Liver (tissue), 9 donors: ENCODE results near the gene GIT2. TPM values are rescaled to one million over a fixed set of nuclear protein-coding genes. Genes with fewer than 3 reads are reported as not detected.

ENCODE experiments used
- DNase-seq: peaks from one replicate; pipeline ENCODE4 v3.0.0-alpha.2; 2017; ENCODE audit warnings: low spot score
- H3K27ac ChIP-seq, 2 donors: one replicate each; pipeline ENCODE4 v1.7.0; 2013; ENCODE audit warnings: inconsistent platforms in 2 of 2, low read length in 2 of 2, control low read depth in 1 of 2, low read depth in 1 of 2, mild to moderate bottlenecking in 1 of 2
- H3K27me3 ChIP-seq, 4 donors: one replicate each; pipeline versions ENCODE4 v1.6.1 to v1.7.0; 2013; ENCODE audit warnings: low read length in 3 of 4, inconsistent platforms in 1 of 4, mild to moderate bottlenecking in 1 of 4, moderate library complexity in 1 of 4; ENCODE audit not compliant: control insufficient read depth in 4 of 4, insufficient read depth in 4 of 4
- H3K36me3 ChIP-seq, 4 donors: one replicate each; pipeline versions ENCODE4 v1.6.1 to v1.7.0; 2013; ENCODE audit warnings: low read length in 3 of 4, mild to moderate bottlenecking in 3 of 4, low read depth in 1 of 4, moderate library complexity in 1 of 4; ENCODE audit not compliant: control insufficient read depth in 4 of 4, insufficient read depth in 3 of 4
- H3K4me1 ChIP-seq, 4 donors: one replicate each; pipeline versions ENCODE4 v1.6.1 to v1.7.0; 2013; ENCODE audit warnings: low read length in 3 of 4, mild to moderate bottlenecking in 3 of 4, moderate library complexity in 1 of 4; ENCODE audit not compliant: control insufficient read depth in 4 of 4, insufficient read depth in 4 of 4
- H3K4me3 ChIP-seq, 3 donors: one replicate each; pipeline versions ENCODE4 v1.6.1 to v1.7.0; 2013; ENCODE audit warnings: low read length in 3 of 3, control low read depth in 1 of 3, low read depth in 1 of 3, mild to moderate bottlenecking in 1 of 3
- H3K9ac ChIP-seq, 2 donors: one replicate each; pipeline ENCODE4 v1.7.0; 2013; ENCODE audit warnings: low read length in 2 of 2, mild to moderate bottlenecking in 2 of 2, moderate library complexity in 2 of 2, control low read depth in 1 of 2, low read depth in 1 of 2
- H3K9me3 ChIP-seq, 4 donors: one replicate each; pipeline versions ENCODE4 v1.6.1 to v1.7.0; 2013; ENCODE audit warnings: low read length in 3 of 4; ENCODE audit not compliant: control insufficient read depth in 4 of 4
- ATF3 ChIP-seq: IDR thresholded peaks from 2 replicates; pipeline ENCODE4 v1.6.1; 2016; ENCODE audit warnings: antibody characterized with exemption
- EGR1 ChIP-seq, 2 donors: IDR thresholded peaks; 2 replicates each; pipeline ENCODE4 v1.6.1; 2016 to 2018; ENCODE audit warnings: antibody characterized with exemption in 2 of 2, low read depth in 2 of 2
- HNF4A ChIP-seq, 2 donors: conservative IDR thresholded peaks; 2 replicates each; pipeline ENCODE4 v1.6.1; 2016; ENCODE audit warnings: antibody characterized with exemption in 2 of 2, mild to moderate bottlenecking in 2 of 2
- HNF4G ChIP-seq: IDR thresholded peaks from 2 replicates; pipeline ENCODE4 v1.6.1; 2016; ENCODE audit warnings: antibody characterized with exemption
- NR2F2 ChIP-seq: IDR thresholded peaks from 2 replicates; pipeline ENCODE4 v1.6.1; 2016; ENCODE audit warnings: antibody characterized with exemption
- RAD21 ChIP-seq, 2 donors: IDR thresholded peaks; 2 replicates each; pipeline ENCODE4 v1.6.1; 2016; ENCODE audit warnings: antibody characterized with exemption in 2 of 2, mild to moderate bottlenecking in 2 of 2
- REST ChIP-seq: IDR thresholded peaks from 2 replicates; pipeline ENCODE4 v1.6.1; 2016; ENCODE audit warnings: antibody characterized with exemption, mild to moderate bottlenecking
- RXRA ChIP-seq, 2 donors: IDR thresholded peaks; 2 replicates each; pipeline ENCODE4 v1.6.1; 2017 to 2018; ENCODE audit warnings: antibody characterized with exemption in 2 of 2, mild to moderate bottlenecking in 1 of 2
- SP1 ChIP-seq: IDR thresholded peaks from 2 replicates; pipeline ENCODE4 v1.6.1; 2018; ENCODE audit warnings: antibody characterized with exemption, mild to moderate bottlenecking
- YY1 ChIP-seq: IDR thresholded peaks from 2 replicates; pipeline ENCODE4 v1.6.1; 2016; ENCODE audit warnings: antibody characterized with exemption, mild to moderate bottlenecking
- WGBS: extraction: QIAGEN DNeasy Blood & Tissue Kit; methylation state at CpG from one replicate; pipeline ENCODE4 v1.1.7; 2013; 5-methylcytosine and 5-hydroxymethylcytosine counted together
- polyA plus RNA-seq, 2 donors: library from polyadenylated mRNA; stranded (reverse) in 1 of 2; unstranded in 1 of 2; fragments of 200-250 nt in 1 of 2; fragments of >200 nt in 1 of 2; fragmentation: Nextera tagmentation in 1 of 2; extraction: Ambion mirVana in 1 of 2; gene quantifications; one replicate each; pipeline versions ENCODE4 v1.2.1 to v1.2.3, GENCODE V29; 2013 to 2015
- total RNA-seq, 2 donors: library from RNA; depleted of rRNA; stranded (reverse); fragments of >200 nt; gene quantifications; one replicate each; pipeline ENCODE4 v1.2.3, GENCODE V29; 2014
- TF ChIP-seq, protein P1 (sequence below): IDR thresholded peaks from 2 replicates; pipeline ENCODE4 v1.6.1; 2016; ENCODE audit warnings: antibody characterized with exemption
- donor health status: healthy.
- donor health status: healthy.
- donor health status: healthy.
- donor health status: healthy.
- donor health status: healthy.

Gene GIT2
- total and polyA plus RNA-seq, 4 donors = 6.7 to 30.4 (median 16.7) TPM

DNA sequence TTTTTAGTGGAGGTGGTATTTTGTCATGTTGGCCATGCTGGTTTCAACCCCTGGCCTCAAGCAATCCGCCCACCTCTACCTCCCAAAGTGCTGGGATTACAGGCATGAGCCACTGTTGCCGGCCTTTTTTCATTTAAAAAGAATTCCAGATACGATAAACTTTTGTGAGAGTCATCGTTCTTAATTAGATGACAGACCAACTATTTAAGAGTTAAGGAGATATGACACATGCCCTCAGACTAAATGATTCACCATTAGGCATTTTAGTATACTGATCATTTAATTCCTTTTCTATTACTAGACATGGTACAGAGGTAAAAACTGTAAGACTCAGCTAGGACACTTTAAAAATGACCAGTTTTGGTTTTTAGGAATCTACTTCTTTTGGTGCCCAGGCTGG is 5.4 kb upstream of the GIT2 start (continued):
- no peak for TF ChIP-seq REST
- TF ChIP-seq, protein P1, sequence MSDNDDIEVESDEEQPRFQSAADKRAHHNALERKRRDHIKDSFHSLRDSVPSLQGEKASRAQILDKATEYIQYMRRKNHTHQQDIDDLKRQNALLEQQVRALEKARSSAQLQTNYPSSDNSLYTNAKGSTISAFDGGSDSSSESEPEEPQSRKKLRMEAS = no peak

DNA sequence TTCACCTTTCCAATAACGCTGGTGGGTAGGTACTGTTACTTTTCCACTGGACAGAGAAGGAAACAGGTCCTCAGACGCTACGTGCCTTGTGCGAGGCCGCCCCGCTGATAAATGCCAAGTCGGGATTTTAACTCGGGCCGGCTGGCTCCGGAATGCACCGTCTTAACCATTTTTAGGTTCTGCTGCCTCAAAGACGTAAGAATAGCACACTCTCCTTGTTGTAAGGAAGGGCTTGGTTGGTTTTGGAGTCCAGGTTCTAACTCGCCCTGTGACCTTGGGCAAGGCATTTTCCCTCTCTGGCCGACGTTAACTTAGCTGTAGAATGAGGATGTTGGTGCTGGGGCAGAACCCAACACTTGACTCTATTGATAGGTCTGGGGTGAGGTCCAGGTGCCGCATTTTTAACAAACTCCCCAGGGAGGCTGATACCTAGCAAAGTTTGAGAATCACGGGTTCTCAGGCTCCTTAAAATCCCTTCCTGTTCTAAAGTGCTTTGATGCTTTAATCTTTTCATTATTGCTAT is 3.9 kb upstream of the GIT2 start:
- WGBS = 4% methylated on average over 17 of the region's 17 CpGs
- TF ChIP-seq, protein P1 = no peak
- TF ChIP-seq YY1 (peak; percentile 11), SP1 (no peak)
- H3K4me1 ChIP-seq = peaks cover 0 to 21% (median 17%) of the 10 kb centered on the region in 4 donors
- H3K36me3 ChIP-seq = peaks cover 0 to 4% (median 0%) of the 10 kb centered on the region in 4 donors
- DNase-seq = no peak
- H3K27me3 ChIP-seq = no peaks in the 10 kb centered on the region
- H3K9ac ChIP-seq = peak overlapping the region; percentile 79 to 82
- peak overlapping the region; percentile 78 to 92 (median 86) for H3K4me3 ChIP-seq
- no peaks in the 10 kb centered on the region for H3K9me3 ChIP-seq
- peak overlapping the region; percentile 22 to 95 for H3K27ac ChIP-seq

DNA sequence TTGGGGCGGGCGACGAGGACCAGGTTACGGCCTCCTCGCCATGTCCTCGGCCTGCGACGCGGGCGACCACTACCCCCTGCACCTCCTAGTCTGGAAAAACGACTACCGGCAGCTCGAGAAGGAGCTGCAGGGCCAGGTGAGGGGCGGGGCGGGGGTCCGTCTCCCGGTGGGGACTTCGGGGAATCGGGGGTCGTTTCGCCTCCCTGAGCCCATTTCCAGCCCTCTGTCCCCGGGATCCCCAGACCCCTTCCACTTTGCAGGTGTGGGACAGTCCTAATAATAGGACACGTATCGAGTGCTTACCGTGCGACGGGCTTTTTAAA is 3.4 kb upstream of the GIT2 start:
- under 1% methylated on average over 27 of the region's 27 CpGs for WGBS
- Histone ChIP-seq H3K27ac (peak overlapping the region in 1 of 2 donors; percentile 95), H3K4me1 (peaks cover 0 to 24% (median 19%) of the 10 kb centered on the region in 4 donors), H3K9ac (peak overlapping the region; percentile 79 to 82), H3K27me3 (no peaks in the 10 kb centered on the region), H3K36me3 (peaks cover 0 to 4% (median 0%) of the 10 kb centered on the region in 4 donors), H3K9me3 (no peaks in the 10 kb centered on the region), H3K4me3 (peak overlapping the region; percentile 78 to 92 (median 86))
- no peak for DNase-seq
- TF ChIP-seq EGR1 (IDR thresholded peaks at IDR 0.05; ENCODE audit: low read depth in 2 of 2) (no peak), HNF4G (no peak), HNF4A (conservative IDR thresholded peaks at IDR 0.05) (no peak), ATF3 (no peak), RXRA (IDR thresholded peaks at IDR 0.05) (no peak), NR2F2 (no peak), YY1 (no peak), RAD21 (IDR thresholded peaks at IDR 0.05) (no peak)
- TF ChIP-seq, protein P1 = no peak
